EH (cell line): ENCODE data around the gene MAP7.
"Not testable (repeated sequence)": the region's sequence is repeated elsewhere in the genome, so short reads cannot be mapped to it uniquely, and the experiment has no call there.

Experiments used
- DNase-seq: peaks from one replicate; pipeline ENCODE4 v3.0.0-alpha.2; 2015; ENCODE audit warnings: low read depth

The MAP7 gene

GRCh38 chr6:136382676-136383252, 167.5 kb downstream of the MAP7 start:
- DNase-seq, result no peak

- DNase-seq, result no peak
Measured at GRCh38 chr6:136378888-136379287, 171.3 kb downstream of the MAP7 start.

GRCh38 chr6:136375836-136376235, 174.4 kb downstream of the MAP7 start:
- not testable (repeated sequence) for DNase-seq

GRCh38 chr6:136371959-136372358, 178.3 kb downstream of the MAP7 start:
- no peak for DNase-seq

DNA sequence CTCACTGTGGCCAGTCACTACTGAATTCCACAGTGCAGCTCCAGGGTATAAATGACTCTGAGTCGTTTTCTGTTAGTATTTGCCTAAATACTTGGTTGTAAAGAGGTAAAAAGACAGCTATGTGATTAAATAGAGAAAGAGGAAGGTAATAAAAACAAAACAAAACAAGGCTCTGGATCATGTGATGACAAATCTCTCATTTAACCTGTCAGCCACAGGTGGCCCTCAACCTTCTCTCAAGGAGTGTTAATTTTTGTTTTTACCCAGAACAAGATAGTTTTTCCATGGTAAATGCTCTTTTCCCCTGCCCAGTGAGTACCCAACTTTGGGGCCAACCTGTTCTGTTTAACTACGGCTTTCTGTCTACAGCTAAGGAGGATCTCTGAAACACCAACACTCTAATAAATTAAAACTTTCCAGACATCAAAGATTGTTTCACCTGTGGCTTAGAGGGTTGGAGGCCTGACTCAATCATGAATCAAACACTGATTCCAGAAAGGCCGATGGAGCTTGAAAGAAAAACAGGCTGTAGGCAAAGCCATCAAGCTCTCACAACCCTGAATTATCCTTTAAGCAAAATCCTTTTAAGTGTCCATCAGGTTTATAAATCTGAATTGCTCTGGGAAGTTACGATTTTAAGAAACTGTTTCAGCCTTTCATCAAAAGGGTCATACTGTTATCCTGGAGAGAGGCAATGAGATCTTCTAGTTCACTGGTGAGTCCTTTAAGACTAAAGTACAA, 179.1 kb downstream of the MAP7 start:
- no peak for DNase-seq

DNA sequence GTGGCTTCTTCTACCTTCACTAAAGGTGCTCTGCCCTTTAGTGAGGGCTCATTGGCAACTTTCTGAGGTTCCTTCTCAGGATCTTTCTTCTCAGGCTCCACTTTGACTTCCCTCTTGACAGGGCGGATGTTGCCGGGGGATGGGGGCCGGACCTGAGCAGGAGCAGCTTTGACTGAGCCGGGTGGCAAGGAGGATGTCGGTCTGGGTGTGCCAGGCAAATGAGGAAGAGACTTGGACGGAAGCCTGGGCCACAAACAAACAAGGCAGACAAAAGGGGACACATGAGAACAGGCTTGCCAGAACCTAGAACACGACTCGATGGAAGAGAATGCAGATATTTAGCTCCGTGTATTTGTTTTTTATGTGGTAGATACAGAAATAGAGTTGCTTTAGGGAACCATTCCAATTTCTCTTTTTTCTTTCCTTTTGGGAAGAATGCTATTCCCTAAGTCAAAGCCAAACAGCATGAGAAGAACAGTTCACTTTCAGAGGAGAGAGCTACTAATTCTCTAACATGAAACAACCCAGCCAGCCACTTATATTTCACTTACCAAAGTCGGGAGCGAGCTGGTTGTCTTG, 184.4 kb downstream of the MAP7 start:
- peak; percentile 16 for DNase-seq

- DNase-seq, result no peak
Measured at GRCh38 chr6:136362421-136363356, 187.5 kb downstream of the MAP7 start.

DNA sequence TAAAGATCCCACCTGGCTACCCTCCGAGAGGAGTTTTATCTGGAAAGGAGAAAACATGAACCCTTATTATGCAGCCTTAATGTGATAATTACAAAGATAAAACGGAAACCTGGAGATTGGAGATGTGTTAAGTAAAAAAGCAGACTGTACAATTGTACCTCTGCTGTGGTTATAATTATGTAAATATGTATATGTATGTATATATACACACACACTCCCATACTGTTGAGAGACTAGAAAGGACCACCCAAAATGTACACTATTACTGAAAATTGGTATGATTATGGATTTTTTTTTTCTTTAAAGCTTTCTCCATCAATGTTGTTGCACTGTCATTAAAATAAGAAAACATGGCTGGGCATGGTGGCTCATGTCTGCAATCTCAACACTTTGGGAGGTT, 188.4 kb downstream of the MAP7 start:
- no peak for DNase-seq

- DNase-seq, result no peak
Measured at GRCh38 chr6:136360783-136361182, 189.4 kb downstream of the MAP7 start.

GRCh38 chr6:136359851-136360250, 190.4 kb downstream of the MAP7 start:
- DNase-seq, result no peak

- no peak for DNase-seq
Measured at GRCh38 chr6:136351518-136352110, 198.6 kb downstream of the MAP7 start.

DNA sequence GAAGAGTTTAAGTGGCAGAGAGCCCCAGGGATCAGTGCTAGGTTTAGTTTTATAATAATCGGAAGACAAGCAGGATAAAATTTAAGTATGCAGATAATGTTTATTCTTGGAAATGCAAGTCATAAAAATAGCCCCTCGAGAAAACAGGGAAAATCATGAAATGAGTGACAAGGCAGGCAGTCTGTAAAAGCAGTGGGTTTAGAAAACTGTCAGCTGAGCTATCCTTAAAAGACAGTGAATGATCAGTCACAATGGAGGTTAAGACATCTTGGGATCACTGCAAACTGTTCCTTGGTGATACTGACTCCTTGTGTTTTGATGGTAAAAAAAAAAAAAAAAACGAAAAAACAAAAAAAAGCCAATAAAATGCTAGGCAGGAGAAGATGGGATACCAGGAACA, 199.3 kb downstream of the MAP7 start:
- DNase-seq, result no peak

DNA sequence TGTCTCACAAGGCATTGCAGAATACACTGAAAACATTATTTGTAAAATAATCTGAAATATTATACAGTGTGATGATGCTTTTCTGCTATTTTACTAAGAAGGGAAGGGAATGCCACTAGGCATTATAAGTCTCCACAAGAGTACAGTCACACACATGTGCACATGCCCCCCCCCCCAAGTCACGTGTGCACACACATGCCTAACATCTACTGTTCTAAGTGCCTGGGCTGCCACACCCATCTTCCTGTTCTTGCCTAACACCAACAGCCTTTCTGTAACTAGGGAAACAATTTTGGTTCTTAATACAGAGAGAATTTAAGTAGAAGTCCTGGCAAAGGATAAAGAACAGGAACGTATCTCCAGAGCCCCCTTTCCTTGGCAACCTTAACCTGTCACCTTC, 202.4 kb downstream of the MAP7 start:
- DNase-seq, result no peak

DNA sequence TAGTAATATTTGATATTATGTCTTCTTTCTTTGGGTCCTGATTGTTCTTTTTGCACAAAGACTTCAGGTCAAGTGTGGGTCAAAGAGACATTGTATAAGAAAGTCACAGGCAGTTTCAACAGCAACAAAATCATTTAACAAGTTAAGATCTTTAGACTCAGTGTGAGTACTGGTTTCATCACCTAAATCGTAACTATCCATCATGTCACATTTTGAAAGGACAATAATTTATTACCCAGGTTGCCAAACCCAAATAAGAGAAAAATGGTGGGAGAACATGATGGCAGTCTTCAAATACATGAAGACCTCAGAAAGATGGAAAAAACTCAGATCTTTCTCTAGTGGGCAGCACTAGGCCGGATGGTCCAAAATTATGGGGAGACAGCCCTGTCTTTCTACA, 205.1 kb downstream of the MAP7 start:
- DNase-seq, result no peak

DNA sequence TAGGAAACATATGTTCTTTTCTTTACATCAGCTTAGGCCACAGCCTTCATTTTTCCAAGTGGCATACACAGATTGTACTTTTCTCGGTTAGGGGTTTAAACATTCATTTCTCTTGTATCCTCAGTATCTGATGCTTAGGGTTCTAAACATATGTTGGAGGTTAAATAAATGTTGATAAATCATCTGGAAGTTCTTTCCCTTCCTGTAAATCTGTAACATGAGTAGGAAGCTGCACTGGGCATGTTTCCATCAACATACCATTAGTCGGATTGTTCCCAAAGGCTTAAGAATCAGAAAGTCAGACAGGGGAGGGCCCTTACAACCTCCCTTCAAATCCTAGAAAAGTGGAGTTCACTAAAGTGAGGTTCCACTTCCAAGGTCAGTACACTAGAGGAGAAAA, 205.8 kb downstream of the MAP7 start:
- DNase-seq, result peak; percentile 69

DNA sequence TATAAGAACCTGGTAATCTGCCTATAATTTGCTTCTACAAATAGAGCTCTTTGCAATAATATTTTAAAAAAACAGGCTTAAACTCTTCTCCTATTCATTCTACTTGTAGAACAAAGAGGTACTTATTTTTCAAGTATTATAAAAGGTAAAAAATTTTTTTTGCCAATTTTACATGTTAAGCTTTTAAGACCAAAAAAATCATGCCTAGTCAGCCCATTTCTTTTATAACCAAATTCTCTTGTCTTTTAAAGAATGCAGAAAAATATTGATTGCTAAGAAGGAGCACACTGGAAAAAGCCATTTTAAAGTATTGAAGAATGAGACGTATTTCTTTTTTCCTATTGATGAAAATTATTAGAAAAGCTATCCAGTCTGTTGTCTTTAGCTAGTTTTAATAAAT, 206.5 kb downstream of the MAP7 start:
- no peak for DNase-seq

- no peak for DNase-seq
Measured at GRCh38 chr6:136343275-136343674, 206.9 kb downstream of the MAP7 start.

GRCh38 chr6:136341967-136342366, 208.3 kb downstream of the MAP7 start:
- no peak for DNase-seq

GRCh38 chr6:136341367-136341766, 208.9 kb downstream of the MAP7 start:
- DNase-seq, result no peak

GRCh38 chr6:136338486-136338885, 211.7 kb downstream of the MAP7 start:
- DNase-seq, result no peak

DNA sequence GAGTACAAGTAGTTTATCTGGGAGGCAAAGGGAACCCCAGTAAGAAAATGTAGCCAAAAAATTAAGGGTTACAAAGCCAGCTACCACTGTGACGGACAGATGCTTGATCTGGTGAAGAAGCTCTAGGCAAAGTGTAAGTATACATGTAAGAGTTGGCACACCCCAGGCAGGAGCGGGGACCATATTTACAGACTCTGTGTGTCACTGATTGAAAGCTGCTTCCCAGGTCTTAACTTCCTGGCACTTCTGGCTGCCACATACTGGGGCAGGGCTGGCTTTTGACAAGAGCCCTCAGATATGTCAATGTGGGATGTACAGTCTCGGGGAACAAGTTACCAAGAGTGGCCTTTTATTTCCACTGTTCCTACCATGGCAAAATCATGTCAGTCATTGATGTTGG, 212.6 kb downstream of the MAP7 start:
- no peak for DNase-seq

DNA sequence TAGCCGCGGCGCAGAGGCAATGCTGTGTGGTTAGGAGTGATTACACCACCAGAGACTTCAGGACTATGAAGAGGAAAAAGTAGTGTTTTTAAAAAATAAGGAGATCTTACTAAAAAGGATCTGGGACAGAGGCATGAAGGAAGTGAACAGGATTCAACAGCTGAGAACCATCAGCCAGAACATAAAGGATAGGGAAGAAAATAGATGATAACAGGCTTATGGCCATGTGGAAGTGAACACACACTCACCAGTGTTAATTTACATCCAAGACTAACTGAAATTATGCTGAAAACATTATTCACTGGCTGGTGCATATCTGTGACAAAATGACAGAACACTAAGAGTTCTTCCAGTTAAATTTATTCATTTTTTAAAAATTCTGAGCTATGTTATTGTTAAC, 213.1 kb downstream of the MAP7 start:
- no peak for DNase-seq
